Liver (tissue), 9 donors: Measurements from ENCODE around the gene ITGB4. TPM values are rescaled to one million over a fixed set of nuclear protein-coding genes. Genes with fewer than 3 reads are reported as not detected.
A peak's percentile ranks its signal among the peaks of the same experiment; 100 is the strongest.

Source experiments
- DNase-seq: peaks from one replicate; pipeline ENCODE4 v3.0.0-alpha.2; 2017; ENCODE audit warnings: low spot score
- H3K27ac ChIP-seq, 2 donors: one replicate each; pipeline ENCODE4 v1.7.0; 2013; ENCODE audit warnings: inconsistent platforms in 2 of 2, low read length in 2 of 2, control low read depth in 1 of 2, low read depth in 1 of 2, mild to moderate bottlenecking in 1 of 2
- H3K27me3 ChIP-seq, 4 donors: one replicate each; pipeline versions ENCODE4 v1.6.1 to v1.7.0; 2013; ENCODE audit warnings: low read length in 3 of 4, inconsistent platforms in 1 of 4, mild to moderate bottlenecking in 1 of 4, moderate library complexity in 1 of 4; ENCODE audit not compliant: control insufficient read depth in 4 of 4, insufficient read depth in 4 of 4
- H3K36me3 ChIP-seq, 4 donors: one replicate each; pipeline versions ENCODE4 v1.6.1 to v1.7.0; 2013; ENCODE audit warnings: low read length in 3 of 4, mild to moderate bottlenecking in 3 of 4, low read depth in 1 of 4, moderate library complexity in 1 of 4; ENCODE audit not compliant: control insufficient read depth in 4 of 4, insufficient read depth in 3 of 4
- H3K4me1 ChIP-seq, 4 donors: one replicate each; pipeline versions ENCODE4 v1.6.1 to v1.7.0; 2013; ENCODE audit warnings: low read length in 3 of 4, mild to moderate bottlenecking in 3 of 4, moderate library complexity in 1 of 4; ENCODE audit not compliant: control insufficient read depth in 4 of 4, insufficient read depth in 4 of 4
- H3K4me3 ChIP-seq, 3 donors: one replicate each; pipeline versions ENCODE4 v1.6.1 to v1.7.0; 2013; ENCODE audit warnings: low read length in 3 of 3, control low read depth in 1 of 3, low read depth in 1 of 3, mild to moderate bottlenecking in 1 of 3
- H3K9ac ChIP-seq, 2 donors: one replicate each; pipeline ENCODE4 v1.7.0; 2013; ENCODE audit warnings: low read length in 2 of 2, mild to moderate bottlenecking in 2 of 2, moderate library complexity in 2 of 2, control low read depth in 1 of 2, low read depth in 1 of 2
- H3K9me3 ChIP-seq, 4 donors: one replicate each; pipeline versions ENCODE4 v1.6.1 to v1.7.0; 2013; ENCODE audit warnings: low read length in 3 of 4; ENCODE audit not compliant: control insufficient read depth in 4 of 4
- EGR1 ChIP-seq, 2 donors: IDR thresholded peaks; 2 replicates each; pipeline ENCODE4 v1.6.1; 2016 to 2018; ENCODE audit warnings: antibody characterized with exemption in 2 of 2, low read depth in 2 of 2
- FOXA2 ChIP-seq: IDR thresholded peaks from 2 replicates; pipeline ENCODE4 v1.6.1; 2016; ENCODE audit warnings: antibody characterized with exemption
- GABPA ChIP-seq, 2 donors: IDR thresholded peaks in 1 of 2; conservative IDR thresholded peaks in 1 of 2; 2 replicates each; pipeline ENCODE4 v1.6.1; 2016; ENCODE audit warnings: antibody characterized with exemption in 2 of 2, mild to moderate bottlenecking in 1 of 2, moderate library complexity in 1 of 2
- HNF4G ChIP-seq: IDR thresholded peaks from 2 replicates; pipeline ENCODE4 v1.6.1; 2016; ENCODE audit warnings: antibody characterized with exemption
- RAD21 ChIP-seq, 2 donors: IDR thresholded peaks; 2 replicates each; pipeline ENCODE4 v1.6.1; 2016; ENCODE audit warnings: antibody characterized with exemption in 2 of 2, mild to moderate bottlenecking in 2 of 2
- RXRA ChIP-seq, 2 donors: IDR thresholded peaks; 2 replicates each; pipeline ENCODE4 v1.6.1; 2017 to 2018; ENCODE audit warnings: antibody characterized with exemption in 2 of 2, mild to moderate bottlenecking in 1 of 2
- SP1 ChIP-seq: IDR thresholded peaks from 2 replicates; pipeline ENCODE4 v1.6.1; 2018; ENCODE audit warnings: antibody characterized with exemption, mild to moderate bottlenecking
- TAF1 ChIP-seq: conservative IDR thresholded peaks from 2 replicates; pipeline ENCODE4 v1.6.1; 2016; ENCODE audit warnings: antibody characterized with exemption, mild to moderate bottlenecking
- YY1 ChIP-seq: IDR thresholded peaks from 2 replicates; pipeline ENCODE4 v1.6.1; 2016; ENCODE audit warnings: antibody characterized with exemption, mild to moderate bottlenecking
- WGBS: extraction: QIAGEN DNeasy Blood & Tissue Kit; methylation state at CpG from one replicate; pipeline ENCODE4 v1.1.7; 2013; 5-methylcytosine and 5-hydroxymethylcytosine counted together
- polyA plus RNA-seq, 2 donors: library from polyadenylated mRNA; stranded (reverse) in 1 of 2; unstranded in 1 of 2; fragments of 200-250 nt in 1 of 2; fragments of >200 nt in 1 of 2; fragmentation: Nextera tagmentation in 1 of 2; extraction: Ambion mirVana in 1 of 2; gene quantifications; one replicate each; pipeline versions ENCODE4 v1.2.1 to v1.2.3, GENCODE V29; 2013 to 2015
- total RNA-seq, 2 donors: library from RNA; depleted of rRNA; stranded (reverse); fragments of >200 nt; gene quantifications; one replicate each; pipeline ENCODE4 v1.2.3, GENCODE V29; 2014
- TF ChIP-seq, protein P1 (sequence below): IDR thresholded peaks from 2 replicates; pipeline ENCODE4 v1.6.1; 2016; ENCODE audit warnings: antibody characterized with exemption
- TF ChIP-seq, protein P2 (sequence below): fragments of 150-350 bp; IDR thresholded peaks from 2 replicates; pipeline ENCODE4 v1.5.1; 2017; ENCODE audit warnings: improper control_type of control experiment, low read depth, low read length; ENCODE audit not compliant: missing input control
- TF ChIP-seq, protein P3 (sequence below): IDR thresholded peaks from 2 replicates; pipeline ENCODE4 v1.6.1; 2016; ENCODE audit warnings: antibody characterized with exemption
- TF ChIP-seq, protein P4 (sequence below): IDR thresholded peaks from 2 replicates; pipeline ENCODE4 v1.6.1; 2016; ENCODE audit warnings: antibody characterized with exemption
- donor health status: healthy.
- donor health status: healthy.
- donor health status: healthy.
- donor health status: healthy.
- donor health status: healthy.

The ITGB4 gene
- total and polyA plus RNA-seq, 4 donors, result 0.42 to 1.4 (median 1.3) TPM

DNA sequence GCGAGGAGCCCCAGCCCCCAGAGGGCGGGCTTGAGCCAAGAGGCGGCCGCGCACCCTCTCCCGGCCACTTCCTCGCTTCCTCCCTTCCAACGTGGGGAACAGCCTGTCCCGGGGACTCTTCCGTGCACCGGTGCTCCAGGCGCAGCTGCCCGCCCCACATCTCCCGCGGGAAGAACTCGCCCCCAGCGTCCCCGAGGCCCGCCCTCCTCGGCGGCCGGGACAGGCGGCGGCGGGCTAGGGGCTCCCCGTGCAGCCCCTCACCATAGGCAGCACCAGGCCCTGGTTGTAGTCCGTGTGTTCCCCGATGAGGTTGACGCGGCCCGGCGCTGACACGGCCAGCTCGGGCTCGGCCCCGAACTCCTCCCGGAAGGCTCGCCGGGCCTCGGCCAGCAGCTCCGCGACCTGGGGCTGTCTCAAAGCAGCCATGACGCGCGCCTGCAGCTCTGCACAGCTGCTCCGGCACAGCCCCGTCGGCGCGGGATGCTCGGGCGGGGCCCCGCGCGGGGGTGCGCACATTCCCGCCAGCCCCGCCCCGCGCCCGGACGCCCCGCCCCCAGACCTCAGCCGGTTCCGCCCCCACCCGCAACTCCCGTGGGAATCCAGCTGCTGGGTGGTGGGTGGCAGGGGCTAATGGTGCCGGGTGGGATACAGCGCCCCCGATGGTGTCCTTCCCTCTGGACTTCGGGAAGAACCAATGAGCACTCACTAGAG lies 43.6 kb downstream of the ITGB4 start, which contains the start of gene GALK1:
Gene GALK1, minus strand, starts transcription at position 482 of the 711 bp plus-strand sequence. Its CDS starts 56 bp downstream, at position 426.
- TF ChIP-seq, protein P1, sequence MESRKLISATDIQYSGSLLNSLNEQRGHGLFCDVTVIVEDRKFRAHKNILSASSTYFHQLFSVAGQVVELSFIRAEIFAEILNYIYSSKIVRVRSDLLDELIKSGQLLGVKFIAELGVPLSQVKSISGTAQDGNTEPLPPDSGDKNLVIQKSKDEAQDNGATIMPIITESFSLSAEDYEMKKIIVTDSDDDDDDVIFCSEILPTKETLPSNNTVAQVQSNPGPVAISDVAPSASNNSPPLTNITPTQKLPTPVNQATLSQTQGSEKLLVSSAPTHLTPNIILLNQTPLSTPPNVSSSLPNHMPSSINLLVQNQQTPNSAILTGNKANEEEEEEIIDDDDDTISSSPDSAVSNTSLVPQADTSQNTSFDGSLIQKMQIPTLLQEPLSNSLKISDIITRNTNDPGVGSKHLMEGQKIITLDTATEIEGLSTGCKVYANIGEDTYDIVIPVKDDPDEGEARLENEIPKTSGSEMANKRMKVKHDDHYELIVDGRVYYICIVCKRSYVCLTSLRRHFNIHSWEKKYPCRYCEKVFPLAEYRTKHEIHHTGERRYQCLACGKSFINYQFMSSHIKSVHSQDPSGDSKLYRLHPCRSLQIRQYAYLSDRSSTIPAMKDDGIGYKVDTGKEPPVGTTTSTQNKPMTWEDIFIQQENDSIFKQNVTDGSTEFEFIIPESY, result no peak
- TF ChIP-seq, protein P2, sequence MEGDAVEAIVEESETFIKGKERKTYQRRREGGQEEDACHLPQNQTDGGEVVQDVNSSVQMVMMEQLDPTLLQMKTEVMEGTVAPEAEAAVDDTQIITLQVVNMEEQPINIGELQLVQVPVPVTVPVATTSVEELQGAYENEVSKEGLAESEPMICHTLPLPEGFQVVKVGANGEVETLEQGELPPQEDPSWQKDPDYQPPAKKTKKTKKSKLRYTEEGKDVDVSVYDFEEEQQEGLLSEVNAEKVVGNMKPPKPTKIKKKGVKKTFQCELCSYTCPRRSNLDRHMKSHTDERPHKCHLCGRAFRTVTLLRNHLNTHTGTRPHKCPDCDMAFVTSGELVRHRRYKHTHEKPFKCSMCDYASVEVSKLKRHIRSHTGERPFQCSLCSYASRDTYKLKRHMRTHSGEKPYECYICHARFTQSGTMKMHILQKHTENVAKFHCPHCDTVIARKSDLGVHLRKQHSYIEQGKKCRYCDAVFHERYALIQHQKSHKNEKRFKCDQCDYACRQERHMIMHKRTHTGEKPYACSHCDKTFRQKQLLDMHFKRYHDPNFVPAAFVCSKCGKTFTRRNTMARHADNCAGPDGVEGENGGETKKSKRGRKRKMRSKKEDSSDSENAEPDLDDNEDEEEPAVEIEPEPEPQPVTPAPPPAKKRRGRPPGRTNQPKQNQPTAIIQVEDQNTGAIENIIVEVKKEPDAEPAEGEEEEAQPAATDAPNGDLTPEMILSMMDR, result peak; percentile 48
- TF ChIP-seq TAF1 (no peak), RXRA (IDR thresholded peaks at IDR 0.05) (no peak), YY1 (no peak), HNF4G (no peak), SP1 (peak; percentile 25), FOXA2 (no peak), GABPA (IDR thresholded peaks at IDR 0.05 in 1 of 2, conservative IDR thresholded peaks at IDR 0.05 in 1 of 2) (no peak), RAD21 (IDR thresholded peaks at IDR 0.05) (peak in 1 of 2 donors; percentile 66)
- TF ChIP-seq, protein P3, sequence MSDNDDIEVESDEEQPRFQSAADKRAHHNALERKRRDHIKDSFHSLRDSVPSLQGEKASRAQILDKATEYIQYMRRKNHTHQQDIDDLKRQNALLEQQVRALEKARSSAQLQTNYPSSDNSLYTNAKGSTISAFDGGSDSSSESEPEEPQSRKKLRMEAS, result no peak
- DNase-seq, result peak; percentile 81
- Histone ChIP-seq H3K9ac (peak within 1 kb of the TSS; percentile 35 to 66), H3K4me1 (peaks cover 10 to 33% (median 27%) of the 10 kb centered on the region in 4 donors), H3K4me3 (peak within 1 kb of the TSS; percentile 80 to 89 (median 89)), H3K27me3 (no peaks in the 10 kb centered on the region), H3K9me3 (no peaks in the 10 kb centered on the region), H3K27ac (peak within 1 kb of the TSS; percentile 76 to 95), H3K36me3 (peaks cover 0 to 2% (median 0%) of the 10 kb centered on the region in 4 donors)
- WGBS, result under 1% methylated on average over 71 of the region's 71 CpGs

DNA sequence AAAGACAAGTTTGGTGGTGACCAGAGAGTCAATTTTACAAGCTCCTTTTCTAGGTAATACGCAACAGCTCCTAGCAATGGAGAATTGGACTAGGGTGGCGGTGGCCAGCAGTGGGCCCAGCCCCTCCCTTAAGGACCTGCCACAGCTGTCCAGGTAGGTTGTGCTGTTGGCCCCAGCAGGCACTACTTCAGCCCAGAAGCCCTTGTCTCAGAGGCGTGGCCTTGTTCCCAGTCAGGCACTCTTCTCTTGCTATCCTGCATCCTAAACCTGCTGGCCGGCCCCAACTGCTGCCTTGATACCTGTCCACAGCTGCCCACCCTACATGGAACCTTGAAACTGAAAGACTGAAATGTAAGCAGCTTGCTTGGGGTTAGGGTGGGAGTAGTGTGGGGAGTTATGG lies 44.7 kb downstream of the ITGB4 start:
- DNase-seq, result no peak
- 95% methylated on average over 4 of the region's 4 CpGs for WGBS
- H3K27me3 ChIP-seq, result no peaks in the 10 kb centered on the region
- H3K4me1 ChIP-seq, result peaks cover 10 to 37% (median 31%) of the 10 kb centered on the region in 4 donors
- TF ChIP-seq SP1, result no peak
- TF ChIP-seq RAD21 (IDR thresholded peaks at IDR 0.05), result no peak
- TF ChIP-seq, protein P4, sequence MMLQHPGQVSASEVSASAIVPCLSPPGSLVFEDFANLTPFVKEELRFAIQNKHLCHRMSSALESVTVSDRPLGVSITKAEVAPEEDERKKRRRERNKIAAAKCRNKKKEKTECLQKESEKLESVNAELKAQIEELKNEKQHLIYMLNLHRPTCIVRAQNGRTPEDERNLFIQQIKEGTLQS, result no peak
- TF ChIP-seq EGR1 (IDR thresholded peaks at IDR 0.05; ENCODE audit: low read depth in 2 of 2), result no peak
- TF ChIP-seq, protein P2, result no peak
- TF ChIP-seq GABPA (IDR thresholded peaks at IDR 0.05 in 1 of 2, conservative IDR thresholded peaks at IDR 0.05 in 1 of 2), result no peak
- TF ChIP-seq, protein P1, result no peak
- no peak overlapping the region for H3K9ac ChIP-seq
- peak overlapping the region in 1 of 2 donors; percentile 95 for H3K27ac ChIP-seq
- H3K36me3 ChIP-seq, result peaks cover 0 to 2% (median 0%) of the 10 kb centered on the region in 4 donors
- no peaks in the 10 kb centered on the region for H3K9me3 ChIP-seq
- no peak overlapping the region for H3K4me3 ChIP-seq
